ENCODE data around the gene CPNE4. TPM values are rescaled to one million over a fixed set of nuclear protein-coding genes. Genes with fewer than 3 reads are reported as not detected.

The CPNE4 gene
- total RNA-seq, 1 experiment from 2014 or later: 0.29 TPM

DNA sequence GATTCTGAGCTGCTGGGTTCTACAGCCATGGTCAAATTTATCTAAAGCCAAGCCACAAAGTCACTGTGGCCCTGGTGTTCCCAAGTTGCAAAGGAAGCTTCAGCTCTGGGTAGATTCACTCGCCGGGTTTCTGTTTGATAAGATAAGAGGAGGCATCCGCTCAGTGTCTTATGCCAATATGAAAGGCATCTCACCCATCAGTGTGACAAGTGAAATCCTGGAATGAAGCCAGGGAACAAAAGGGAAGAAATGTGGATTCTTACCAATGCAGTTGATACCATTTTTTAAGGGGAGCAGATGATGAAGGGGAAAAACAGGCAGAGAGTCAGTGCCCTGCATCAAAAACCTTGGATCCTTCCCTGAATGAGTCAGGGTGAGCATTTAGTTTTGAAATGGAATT is 2.8 kb upstream of the CPNE4 start:
- no peak overlapping the region for H3K4me3 ChIP-seq
- no peak for DNase-seq (ENCODE audit: low read depth in 1 of 2, low spot score in 2 of 2)
- H3K9me3 ChIP-seq (replicated peaks): peaks cover 3% of the 10 kb centered on the region; the same call in 1 of the 2 replicates
- no peaks in the 10 kb centered on the region for H3K36me3 ChIP-seq
- H3K27ac ChIP-seq: no peak overlapping the region
- H3K27me3 ChIP-seq (replicated peaks): peaks cover 11% of the 10 kb centered on the region
- 0 out of 2 replicates have a peak, but pooled peaks cover 10% of the 10 kb centered on the region for H3K4me1 ChIP-seq (replicated peaks)

GRCh38 chr3:132037056-132037455 is 2.2 kb upstream of the CPNE4 start:
- Histone ChIP-seq H3K27ac (no peak overlapping the region), H3K4me3 (no peak overlapping the region), H3K9me3 (replicated peaks) (peaks cover 3% of the 10 kb centered on the region; the same call in 1 of the 2 replicates), H3K27me3 (replicated peaks) (peaks cover 13% of the 10 kb centered on the region), H3K4me1 (replicated peaks) (0 out of 2 replicates have a peak, but pooled peaks cover 10% of the 10 kb centered on the region), H3K36me3 (no peaks in the 10 kb centered on the region)
- DNase-seq (ENCODE audit: low read depth in 1 of 2, low spot score in 2 of 2): no peak

DNA sequence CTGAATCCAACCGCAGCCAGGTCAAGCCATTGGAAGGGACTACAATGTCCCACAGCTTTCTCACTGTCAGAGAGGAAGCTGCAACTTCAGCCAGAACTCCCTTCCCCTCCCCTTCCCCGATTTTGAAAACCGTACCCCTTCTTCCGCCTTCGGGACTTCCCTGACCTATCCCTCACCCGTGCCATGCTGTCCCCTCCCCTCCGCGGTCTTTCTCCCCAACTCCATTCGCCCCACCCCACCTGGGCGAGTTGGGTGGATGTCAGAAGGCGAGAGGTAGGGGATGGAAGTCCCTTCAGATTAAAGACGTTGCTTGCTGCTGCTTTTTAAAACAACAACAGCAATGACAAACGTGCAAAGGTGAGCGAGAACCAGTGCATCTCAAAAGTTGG is 723 bp downstream of the CPNE4 start:
- no peak overlapping the region for H3K27ac ChIP-seq
- H3K27me3 ChIP-seq (replicated peaks): peaks cover 15% of the 10 kb centered on the region

GRCh38 chr3:132033471-132033870 is 1.3 kb downstream of the CPNE4 start:
- peaks cover 15% of the 10 kb centered on the region for H3K27me3 ChIP-seq (replicated peaks)
- no peak for DNase-seq (ENCODE audit: low read depth in 1 of 2, low spot score in 2 of 2)
- 0 out of 2 replicates have a peak, but pooled peaks cover 15% of the 10 kb centered on the region for H3K4me1 ChIP-seq (replicated peaks)
- H3K36me3 ChIP-seq: no peaks in the 10 kb centered on the region
- H3K9me3 ChIP-seq (replicated peaks): peaks cover 3% of the 10 kb centered on the region; the same call in 1 of the 2 replicates
- H3K27ac ChIP-seq: no peak overlapping the region
- no peak overlapping the region for H3K4me3 ChIP-seq

More for the DNA sequence above, 723 bp downstream of the CPNE4 start:
- no peak for DNase-seq (ENCODE audit: low read depth in 1 of 2, low spot score in 2 of 2)
- Histone ChIP-seq H3K9me3 (replicated peaks) (peaks cover 3% of the 10 kb centered on the region; the same call in 1 of the 2 replicates), H3K36me3 (no peaks in the 10 kb centered on the region), H3K4me3 (peak overlapping the region; percentile 8; the same call in 1 of the 2 replicates), H3K4me1 (replicated peaks) (0 out of 2 replicates have a peak, but pooled peaks cover 14% of the 10 kb centered on the region)

GRCh38 chr3:132032959-132033358 is 1.9 kb downstream of the CPNE4 start:
- H3K9me3 ChIP-seq (replicated peaks): peaks cover 3% of the 10 kb centered on the region; the same call in 1 of the 2 replicates
- no peak for DNase-seq (ENCODE audit: low read depth in 1 of 2, low spot score in 2 of 2)
- no peaks in the 10 kb centered on the region for H3K36me3 ChIP-seq
- no peak overlapping the region for H3K4me3 ChIP-seq
- 0 out of 2 replicates have a peak, but pooled peaks cover 15% of the 10 kb centered on the region for H3K4me1 ChIP-seq (replicated peaks)
- peaks cover 15% of the 10 kb centered on the region for H3K27me3 ChIP-seq (replicated peaks)
- no peak overlapping the region for H3K27ac ChIP-seq

GRCh38 chr3:132029182-132029902 is 5.5 kb downstream of the CPNE4 start:
- Histone ChIP-seq H3K27me3 (replicated peaks) (peaks cover 11% of the 10 kb centered on the region), H3K27ac (no peak overlapping the region), H3K36me3 (no peaks in the 10 kb centered on the region), H3K9me3 (replicated peaks) (no peaks in the 10 kb centered on the region), H3K4me1 (replicated peaks) (0 out of 2 replicates have a peak, but pooled peaks cover 7% of the 10 kb centered on the region), H3K4me3 (no peak overlapping the region)
- DNase-seq (ENCODE audit: low read depth in 1 of 2, low spot score in 2 of 2): peak; percentile 44 to 76

- Histone ChIP-seq H3K36me3 (no peaks in the 10 kb centered on the region), H3K4me3 (no peak overlapping the region), H3K27ac (no peak overlapping the region), H3K4me1 (replicated peaks) (no peaks in the 10 kb centered on the region), H3K9me3 (replicated peaks) (no peaks in the 10 kb centered on the region), H3K27me3 (replicated peaks) (no peaks in the 10 kb centered on the region)
- no peak for DNase-seq (ENCODE audit: low read depth in 1 of 2, low spot score in 2 of 2)
These were observed 11.9 kb downstream of the CPNE4 start for GRCh38 chr3:132022914-132023313.

GRCh38 chr3:132020058-132020457 is 14.8 kb downstream of the CPNE4 start:
- Histone ChIP-seq H3K9me3 (replicated peaks) (no peaks in the 10 kb centered on the region), H3K27me3 (replicated peaks) (no peaks in the 10 kb centered on the region), H3K4me1 (replicated peaks) (peaks cover 3% of the 10 kb centered on the region; the same call in 1 of the 2 replicates), H3K4me3 (no peak overlapping the region), H3K27ac (no peak overlapping the region), H3K36me3 (no peaks in the 10 kb centered on the region)
- no peak for DNase-seq (ENCODE audit: low read depth in 1 of 2, low spot score in 2 of 2)

DNA sequence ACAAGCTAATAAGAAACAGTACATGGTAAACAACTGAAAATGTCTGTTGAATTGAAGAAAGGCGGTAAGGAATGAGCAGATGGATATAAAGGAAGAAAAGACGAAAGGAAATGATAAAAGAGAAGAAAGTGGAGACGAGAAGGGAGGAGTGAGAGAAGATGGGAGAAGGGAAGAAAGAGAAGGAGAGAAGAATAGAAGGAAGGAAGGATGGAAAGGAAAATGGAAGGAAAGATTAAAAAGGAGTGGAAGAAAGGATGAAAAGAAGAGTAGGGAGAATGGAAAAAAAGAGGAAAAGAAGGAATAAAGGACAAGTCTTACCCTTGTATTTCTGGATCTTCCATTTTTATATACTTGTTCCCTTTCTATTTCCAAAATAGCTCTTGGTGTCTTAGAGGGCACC is 17.7 kb downstream of the CPNE4 start:
- Histone ChIP-seq H3K4me3 (no peak overlapping the region), H3K36me3 (no peaks in the 10 kb centered on the region), H3K4me1 (replicated peaks) (peaks cover 3% of the 10 kb centered on the region; the same call in 1 of the 2 replicates), H3K27me3 (replicated peaks) (no peaks in the 10 kb centered on the region), H3K9me3 (replicated peaks) (no peaks in the 10 kb centered on the region), H3K27ac (no peak overlapping the region)
- no peak for DNase-seq (ENCODE audit: low read depth in 1 of 2, low spot score in 2 of 2)

DNA sequence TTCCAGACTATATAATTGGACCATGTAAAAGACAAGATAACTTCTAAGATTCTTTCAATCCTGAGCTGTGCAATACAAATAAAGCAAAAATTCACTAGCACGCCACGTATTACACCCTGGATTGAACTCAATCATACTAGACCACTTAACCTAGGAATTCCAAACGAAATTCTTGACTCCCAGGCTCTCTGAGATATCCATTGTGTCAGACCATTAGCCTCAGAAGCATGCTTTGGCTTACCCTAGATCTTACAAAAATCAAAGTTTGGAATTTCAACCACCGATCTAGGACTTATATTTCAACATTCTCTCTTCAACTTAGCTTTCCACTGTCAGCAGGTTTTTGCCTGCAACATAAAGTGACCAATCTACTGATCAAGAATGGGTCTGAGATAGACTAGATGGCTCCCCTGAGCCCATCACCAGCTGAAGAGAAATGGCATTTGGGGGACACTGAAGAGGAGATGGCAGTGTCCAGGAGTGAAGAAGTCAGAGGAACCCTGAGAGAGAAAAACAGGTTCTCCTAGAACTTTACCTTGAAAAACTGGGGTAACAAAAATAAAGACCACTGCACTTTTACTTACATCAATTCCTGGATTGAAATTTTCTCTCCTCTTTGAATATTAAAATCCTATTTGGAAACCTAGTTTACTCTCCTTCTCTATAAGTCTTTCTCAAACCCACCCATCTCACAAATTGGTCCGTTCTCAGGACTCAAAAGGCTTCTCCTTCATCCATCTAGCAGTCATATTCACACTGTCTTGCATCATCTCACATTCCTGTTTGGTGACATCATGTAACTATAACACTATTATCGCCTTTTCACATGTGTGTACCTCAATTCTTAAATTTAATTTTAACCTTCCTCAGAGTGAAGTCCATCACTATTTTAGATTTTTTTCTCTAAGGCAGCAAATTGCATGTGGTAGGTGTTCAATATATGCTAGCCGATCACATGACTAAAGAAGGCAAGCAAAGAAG is 18.5 kb downstream of the CPNE4 start:
- Histone ChIP-seq H3K27me3 (replicated peaks) (no peaks in the 10 kb centered on the region), H3K9me3 (replicated peaks) (no peaks in the 10 kb centered on the region), H3K4me1 (replicated peaks) (peaks cover 3% of the 10 kb centered on the region; the same call in 1 of the 2 replicates), H3K27ac (no peak overlapping the region), H3K36me3 (no peaks in the 10 kb centered on the region), H3K4me3 (no peak overlapping the region)
- DNase-seq (ENCODE audit: low read depth in 1 of 2, low spot score in 2 of 2): peak in 1 of 2 experiments; percentile 9

- Histone ChIP-seq H3K4me3 (no peak overlapping the region), H3K27ac (no peak overlapping the region), H3K9me3 (replicated peaks) (no peaks in the 10 kb centered on the region), H3K27me3 (replicated peaks) (no peaks in the 10 kb centered on the region), H3K36me3 (no peaks in the 10 kb centered on the region), H3K4me1 (replicated peaks) (peaks cover 3% of the 10 kb centered on the region; the same call in 1 of the 2 replicates)
- DNase-seq (ENCODE audit: low read depth in 1 of 2, low spot score in 2 of 2): no peak
These were observed 20.7 kb downstream of the CPNE4 start for GRCh38 chr3:132014105-132014504.

DNA sequence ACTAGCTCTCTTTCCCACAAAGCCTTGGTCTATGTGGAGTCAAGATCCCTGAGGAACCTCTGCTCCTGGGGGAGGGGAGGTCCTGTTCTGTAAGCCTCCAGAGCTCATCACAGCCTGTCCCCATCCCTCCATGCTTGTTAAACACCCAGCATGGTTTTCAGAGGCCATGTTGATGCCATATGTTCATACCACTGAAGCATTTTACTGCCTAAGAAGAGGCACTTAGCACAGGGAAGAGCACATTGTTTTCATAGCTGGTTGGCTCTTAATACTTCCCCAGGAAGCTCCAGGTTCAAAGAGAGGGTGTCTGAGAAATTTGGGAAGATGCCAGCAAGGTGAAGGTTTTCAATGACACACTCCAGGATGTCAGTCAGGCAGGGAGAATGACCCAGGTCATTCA is 25.6 kb downstream of the CPNE4 start:
- H3K27me3 ChIP-seq (replicated peaks): no peaks in the 10 kb centered on the region
- no peaks in the 10 kb centered on the region for H3K9me3 ChIP-seq (replicated peaks)
- H3K27ac ChIP-seq: no peak overlapping the region
- no peak overlapping the region for H3K4me3 ChIP-seq
- H3K36me3 ChIP-seq: no peaks in the 10 kb centered on the region
- no peaks in the 10 kb centered on the region for H3K4me1 ChIP-seq (replicated peaks)
- no peak for DNase-seq (ENCODE audit: low read depth in 1 of 2, low spot score in 2 of 2)

DNA sequence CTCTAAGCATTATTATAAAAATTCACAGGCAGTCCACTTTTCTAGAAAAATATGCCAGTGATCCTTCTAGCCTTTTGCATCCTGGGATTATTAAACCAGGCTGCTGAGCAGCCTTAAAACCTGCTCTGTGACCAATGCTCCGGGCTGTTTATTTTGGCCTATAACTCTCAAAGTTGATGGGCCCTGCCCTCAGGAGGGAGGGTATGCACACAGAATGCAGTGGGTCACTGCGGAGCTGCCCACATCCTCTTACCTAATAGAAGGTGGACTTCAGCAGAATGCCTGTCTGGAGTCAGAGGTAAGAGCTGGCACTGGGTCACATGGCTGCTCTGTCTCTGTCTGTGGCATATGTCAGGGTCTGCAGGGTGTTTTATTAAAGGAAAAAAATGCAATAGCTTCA is 26.0 kb downstream of the CPNE4 start:
- H3K27me3 ChIP-seq (replicated peaks): no peaks in the 10 kb centered on the region
- no peak for DNase-seq (ENCODE audit: low read depth in 1 of 2, low spot score in 2 of 2)
- H3K4me1 ChIP-seq (replicated peaks): no peaks in the 10 kb centered on the region

More for the DNA sequence above, 26.0 kb downstream of the CPNE4 start:
- H3K4me3 ChIP-seq: no peak overlapping the region
- H3K9me3 ChIP-seq (replicated peaks): no peaks in the 10 kb centered on the region
- H3K27ac ChIP-seq: no peak overlapping the region
- H3K36me3 ChIP-seq: no peaks in the 10 kb centered on the region
